HepG2 (cell line): ENCODE measurements around the gene DISP2. TPM values are rescaled to one million over a fixed set of nuclear protein-coding genes. Genes with fewer than 3 reads are reported as not detected.

Experiments
- ATAC-seq: fragments of 200-7000 bp; cut with Tn5 transposase; 3 replicates; pipeline ENCODE4 v1.9.1; 2020; ENCODE audit warnings: mild to moderate bottlenecking, moderate library complexity
- BruUV-seq: library from RNA; stranded (reverse); fragments of 400-500 nt; replicated peaks from 2 replicates; lab custom pipeline; 2021; lab: Mats Ljungman, UMichigan
- CTCF ChIA-PET: fragments of 300-600 bp; formaldehyde crosslinking; extraction: SDS; loops from one replicate; lab custom pipeline; 2021; ENCODE audit warnings: low total read pairs, inconsistent platforms, low intra/inter-chr PET ratio; lab: Yijun Ruan, JAX
- POLR2A ChIA-PET: fragments of 350-600 bp; sonication (Branson Sonifier 250); formaldehyde crosslinking; loops from one replicate; lab custom pipeline; 2020; ENCODE audit warnings: antibody characterized with exemption, inconsistent platforms; lab: Yijun Ruan, JAX
- DNase-seq: peaks from one replicate; pipeline ENCODE4 v3.0.0-alpha.2; 2015; ENCODE audit warnings: low spot score
- FAIRE-seq: peaks from 3 replicates; lab custom pipeline; 2011; peaks lifted over from hg19 to GRCh38; lab: Jason Lieb, UNC
- H2AFZ ChIP-seq: one replicate; pipeline ENCODE4 v1.6.1; 2011; ENCODE audit warnings: low read length, inconsistent platforms
- H3K27ac ChIP-seq: fragments of 300-600 bp; 3 replicates; pipeline ENCODE4 v1.8.0; 2011; ENCODE audit warnings: mixed run types, mild to moderate bottlenecking, mixed read lengths, low read length, inconsistent platforms; ENCODE audit not compliant: insufficient read depth; ENCODE audit errors: extremely low read length
- H3K27me3 ChIP-seq, 2 experiments: fragments of 200-600 bp in 1 of 2; 2 replicates in 1 of 2; 3 replicates in 1 of 2; pipeline versions ENCODE4 v1.6.0 to v1.8.0; 2011; ENCODE audit warnings: low read length in 2 of 2, mild to moderate bottlenecking in 2 of 2, moderate library complexity in 2 of 2, inconsistent platforms in 1 of 2; ENCODE audit not compliant: insufficient read depth in 2 of 2, control insufficient read depth in 1 of 2
- H3K36me3 ChIP-seq, 2 experiments: fragments of 200-600 bp in 1 of 2; replicated peaks in 1 of 2; 2 replicates in 1 of 2; 3 replicates in 1 of 2; pipeline versions ENCODE4 v1.5.1 to v1.8.0; 2011; ENCODE audit warnings: low read length in 2 of 2, inconsistent platforms in 1 of 2; ENCODE audit not compliant: insufficient read depth in 2 of 2, control insufficient read depth in 1 of 2
- H3K4me1 ChIP-seq: 2 replicates; pipeline ENCODE4 v1.5.1; 2012; ENCODE audit warnings: low read length, inconsistent platforms; ENCODE audit not compliant: insufficient read depth
- H3K4me2 ChIP-seq: 2 replicates; pipeline ENCODE4 v1.6.0; 2011; ENCODE audit warnings: low read depth, low read length, inconsistent platforms
- H3K4me3 ChIP-seq, 3 experiments: fragments of 200-600 bp in 1 of 3; sonication (generic), shearing (Covaris generic) in 1 of 3; replicated peaks in 1 of 3; 2 replicates each; pipeline ENCODE4 v1.5.1; 2011 to 2016; ENCODE audit warnings: low read length in 3 of 3, inconsistent platforms in 2 of 3, low read depth in 2 of 3, mild to moderate bottlenecking in 2 of 3, control low read depth in 1 of 3, mixed read lengths in 1 of 3; ENCODE audit not compliant: insufficient read depth in 1 of 3
- H3K79me2 ChIP-seq: one replicate; pipeline ENCODE4 v1.6.1; 2011; ENCODE audit warnings: low read length, inconsistent platforms; ENCODE audit not compliant: insufficient read depth
- H3K9ac ChIP-seq: 2 replicates; pipeline ENCODE4 v1.6.0; 2011; ENCODE audit warnings: mild to moderate bottlenecking, low read depth, low read length, inconsistent platforms; ENCODE audit not compliant: insufficient read depth
- H3K9me3 ChIP-seq: 2 replicates; pipeline ENCODE4 v1.5.1; 2012; ENCODE audit warnings: mild to moderate bottlenecking, low read length
- H4K20me1 ChIP-seq: 2 replicates; pipeline ENCODE4 v1.6.0; 2011; ENCODE audit warnings: inconsistent platforms, mild to moderate bottlenecking, low read length, moderate library complexity; ENCODE audit not compliant: insufficient read depth
- CCDC6 ChIP-seq: sonication (generic); formaldehyde crosslinking; IDR thresholded peaks from 2 replicates; pipeline ENCODE4 v1.8.1; 2022; ENCODE audit warnings: mild to moderate bottlenecking, missing genetic modification reagents, moderate library complexity
- CEBPB ChIP-seq: IDR thresholded peaks from 2 replicates; pipeline ENCODE4 v1.6.1; 2011; ENCODE audit warnings: low read depth, low read length, improper control_type of control experiment, borderline replicate concordance
- GTF3A ChIP-seq: sonication (generic); formaldehyde crosslinking; conservative IDR thresholded peaks from 2 replicates; pipeline ENCODE4 v1.4.0; 2020; ENCODE audit warnings: mild to moderate bottlenecking, missing genetic modification reagents
- HOXA3 ChIP-seq: sonication (generic); formaldehyde crosslinking; IDR thresholded peaks from 2 replicates; pipeline ENCODE4 v1.5.0; 2020; ENCODE audit warnings: missing genetic modification reagents
- SAP130 ChIP-seq: IDR thresholded peaks from 2 replicates; pipeline ENCODE4 v1.6.1; 2016; ENCODE audit warnings: low read depth
- TBP ChIP-seq: sonication (generic); formaldehyde crosslinking; IDR thresholded peaks from 2 replicates; pipeline ENCODE4 v1.5.0; 2020; ENCODE audit warnings: missing genetic modification reagents
- ZNF225 ChIP-seq: sonication (generic); formaldehyde crosslinking; IDR thresholded peaks from 2 replicates; pipeline ENCODE4 v1.4.0; 2020; ENCODE audit warnings: mild to moderate bottlenecking, missing genetic modification reagents
- ZNF451 ChIP-seq: sonication (generic); formaldehyde crosslinking; IDR thresholded peaks from 2 replicates; pipeline ENCODE4 v1.5.0; 2020; ENCODE audit warnings: mild to moderate bottlenecking, missing genetic modification reagents
- ZNF546 ChIP-seq: sonication (generic); formaldehyde crosslinking; conservative IDR thresholded peaks from 2 replicates; pipeline ENCODE4 v1.8.1; 2023; ENCODE audit warnings: mild to moderate bottlenecking, missing genetic modification reagents
- ZSCAN30 ChIP-seq: sonication (generic); formaldehyde crosslinking; IDR thresholded peaks from 2 replicates; pipeline ENCODE4 v1.5.0; 2020; ENCODE audit warnings: mild to moderate bottlenecking, missing genetic modification reagents
- WGBS: methylation state at CpG from one replicate; pipeline ENCODE4 v1.1.6; 2017; ENCODE audit warnings: low lambda C conversion rate; 5-methylcytosine and 5-hydroxymethylcytosine counted together
- in situ Hi-C: cut with HindIII; loops from 2 replicates; pipeline ENCODE4 v1.10.0; 2017; ENCODE audit warnings: low pct_unique_long_range_greater_than_20kb; ENCODE audit not compliant: extremely low pct_ligation_motif_present
- intact Hi-C: fragments of 100-400 bp; cut with micrococcal nuclease; formaldehyde crosslinking; loops from one replicate; pipeline ENCODE4 v1.10.0; 2022; ENCODE audit not compliant: unreplicated experiment
- polyA plus RNA-seq, 8 experiments: library from polyadenylated mRNA; depleted of rRNA in 3 of 8; stranded (reverse) in 7 of 8; unstranded in 1 of 8; fragments of >200 nt; fragmentation: Illumina TruSeq in 4 of 8; extraction: Trizol in 4 of 8; gene quantifications; 2 replicates each; pipeline versions ENCODE4 v1.2.1 to v1.2.3, GENCODE V29; 2011 to 2016; ENCODE audit warnings: low read depth in 4 of 8, missing spikeins in 1 of 8, mixed read lengths in 1 of 8; ENCODE audit not compliant: insufficient read depth in 1 of 8
- total RNA-seq, 5 experiments: library from RNA; depleted of rRNA; stranded (reverse); fragments of >200 nt; fragmentation: Illumina TruSeq; extraction: Trizol; gene quantifications; 2 replicates each; pipeline ENCODE4 v1.2.3, GENCODE V29; 2016; ENCODE audit warnings: low read depth in 1 of 5
- TF ChIP-seq, protein P1 (sequence below): IDR thresholded peaks from 2 replicates; pipeline ENCODE4 v1.6.1; 2012; ENCODE audit warnings: low read depth, low read length, improper control_type of control experiment
- TF ChIP-seq, protein P2 (sequence below): sonication (generic); formaldehyde crosslinking; conservative IDR thresholded peaks from 2 replicates; pipeline ENCODE4 v1.8.0; 2022; ENCODE audit warnings: missing genetic modification reagents
- TF ChIP-seq, protein P3 (sequence below): sonication (generic); formaldehyde crosslinking; IDR thresholded peaks from 2 replicates; pipeline ENCODE4 v1.5.1; 2020; ENCODE audit warnings: mild to moderate bottlenecking, missing genetic modification reagents, moderate library complexity
- TF ChIP-seq, protein P4 (sequence below): sonication (generic); formaldehyde crosslinking; IDR thresholded peaks from 2 replicates; pipeline ENCODE4 v1.8.0; 2022; ENCODE audit warnings: mild to moderate bottlenecking, missing genetic modification reagents, borderline replicate concordance

The DISP2 gene
- total and polyA plus RNA-seq, 2 of the 13 experiments (the other 11 are each of a cell fraction or from before 2014, with no cell fraction given), result 0.09 to 0.32 TPM

DNA sequence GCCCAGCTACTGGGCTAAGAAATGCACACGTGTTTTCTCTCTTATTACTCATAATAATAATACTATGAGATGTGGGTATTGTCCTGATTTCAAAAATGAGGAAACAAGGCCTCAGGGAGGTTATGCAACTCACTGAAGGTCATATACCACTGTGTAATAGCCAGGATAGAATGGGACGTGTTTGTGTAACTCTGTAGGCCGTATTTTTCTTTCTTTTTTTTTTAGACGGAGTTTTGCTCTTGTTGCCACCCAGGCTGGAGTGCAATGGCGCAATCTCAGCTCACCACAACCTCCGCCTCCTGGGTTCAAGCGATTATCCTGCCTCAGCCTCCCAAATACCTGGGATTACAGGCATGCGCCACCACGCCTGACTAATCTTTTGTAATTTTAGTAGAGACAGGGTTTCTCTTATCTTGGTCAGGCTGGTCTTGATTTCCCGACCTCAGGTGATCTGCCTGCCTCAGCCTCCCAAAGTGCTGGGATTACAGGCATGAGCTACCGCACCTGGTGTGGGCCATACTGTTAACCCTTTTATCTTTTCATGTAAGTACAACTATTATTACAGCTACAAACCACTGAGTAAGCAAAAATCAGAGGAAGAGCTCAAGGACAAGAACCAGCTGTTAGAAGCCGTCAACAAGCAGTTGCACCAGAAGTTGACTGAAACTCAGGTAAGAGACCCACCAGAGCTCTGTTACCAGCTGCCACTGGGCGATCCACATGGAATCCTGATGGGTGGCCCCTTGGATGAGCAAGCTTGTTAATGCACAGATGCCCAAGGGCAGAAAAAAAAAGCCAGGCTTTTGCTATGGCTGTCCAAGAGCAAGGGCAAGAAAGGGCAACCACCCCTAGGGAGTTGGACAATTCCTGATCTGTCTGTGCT is 31.2 kb downstream of the DISP2 start (continued):
- TF ChIP-seq, protein P1, sequence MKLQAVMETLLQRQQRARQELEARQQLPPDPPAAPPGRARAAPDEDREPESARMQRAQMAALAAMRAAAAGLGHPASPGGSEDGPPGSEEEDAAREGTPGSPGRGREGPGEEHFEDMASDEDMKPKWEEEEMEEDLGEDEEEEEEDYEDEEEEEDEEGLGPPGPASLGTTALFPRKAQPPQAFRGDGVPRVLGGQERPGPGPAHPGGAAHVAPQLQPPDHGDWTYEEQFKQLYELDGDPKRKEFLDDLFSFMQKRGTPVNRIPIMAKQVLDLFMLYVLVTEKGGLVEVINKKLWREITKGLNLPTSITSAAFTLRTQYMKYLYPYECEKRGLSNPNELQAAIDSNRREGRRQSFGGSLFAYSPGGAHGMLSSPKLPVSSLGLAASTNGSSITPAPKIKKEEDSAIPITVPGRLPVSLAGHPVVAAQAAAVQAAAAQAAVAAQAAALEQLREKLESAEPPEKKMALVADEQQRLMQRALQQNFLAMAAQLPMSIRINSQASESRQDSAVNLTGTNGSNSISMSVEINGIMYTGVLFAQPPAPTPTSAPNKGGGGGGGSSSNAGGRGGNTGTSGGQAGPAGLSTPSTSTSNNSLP, result no peak
- peak; percentile 87 for TF ChIP-seq CEBPB

- no peak for FAIRE-seq
- no TSS peak for BruUV-seq
- H3K9me3 ChIP-seq, result no peaks in the 10 kb centered on the region
- no peak overlapping the region for H3K9ac ChIP-seq
- CTCF ChIA-PET, result no interaction called here
- no peak for DNase-seq
- H3K27ac ChIP-seq, result peak overlapping the region; percentile 45
- no peaks in the 10 kb centered on the region for H4K20me1 ChIP-seq
- intact Hi-C loops, result no loop called here
- peaks cover 15 to 60% of the 10 kb centered on the region in 2 experiments for H3K36me3 ChIP-seq
- no peak overlapping the region for H3K4me2 ChIP-seq
- H3K4me1 ChIP-seq, result peaks cover 3% of the 10 kb centered on the region; the same call in 1 of the 2 replicates
- H3K27me3 ChIP-seq, result no peaks in the 10 kb centered on the region
- WGBS, result 93% methylated on average over 2 of the region's 2 CpGs
- in situ Hi-C loops, result no loop called here
- H3K4me3 ChIP-seq, result no peak overlapping the region
- ATAC-seq, result no peak
- peaks cover 6% of the 10 kb centered on the region for H3K79me2 ChIP-seq
- POLR2A ChIA-PET, result interaction anchor here (1.3 to 2.0 kb wide), 2 partner anchors 16 to 49 kb away, joined by 4 to 11 read pairs; partner anchors contain the start of genes CCDC9B and IVD
- H2AFZ ChIP-seq, result no peak overlapping the region
- TF ChIP-seq GTF3A (CRISPR knock-in tag), result no peak
- no peak for TF ChIP-seq ZNF546 (CRISPR knock-in tag)
- TF ChIP-seq, protein P2, sequence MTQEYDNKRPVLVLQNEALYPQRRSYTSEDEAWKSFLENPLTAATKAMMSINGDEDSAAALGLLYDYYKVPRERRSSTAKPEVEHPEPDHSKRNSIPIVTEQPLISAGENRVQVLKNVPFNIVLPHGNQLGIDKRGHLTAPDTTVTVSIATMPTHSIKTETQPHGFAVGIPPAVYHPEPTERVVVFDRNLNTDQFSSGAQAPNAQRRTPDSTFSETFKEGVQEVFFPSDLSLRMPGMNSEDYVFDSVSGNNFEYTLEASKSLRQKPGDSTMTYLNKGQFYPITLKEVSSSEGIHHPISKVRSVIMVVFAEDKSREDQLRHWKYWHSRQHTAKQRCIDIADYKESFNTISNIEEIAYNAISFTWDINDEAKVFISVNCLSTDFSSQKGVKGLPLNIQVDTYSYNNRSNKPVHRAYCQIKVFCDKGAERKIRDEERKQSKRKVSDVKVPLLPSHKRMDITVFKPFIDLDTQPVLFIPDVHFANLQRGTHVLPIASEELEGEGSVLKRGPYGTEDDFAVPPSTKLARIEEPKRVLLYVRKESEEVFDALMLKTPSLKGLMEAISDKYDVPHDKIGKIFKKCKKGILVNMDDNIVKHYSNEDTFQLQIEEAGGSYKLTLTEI (CRISPR knock-in tag), result no peak
- TF ChIP-seq, protein P3, sequence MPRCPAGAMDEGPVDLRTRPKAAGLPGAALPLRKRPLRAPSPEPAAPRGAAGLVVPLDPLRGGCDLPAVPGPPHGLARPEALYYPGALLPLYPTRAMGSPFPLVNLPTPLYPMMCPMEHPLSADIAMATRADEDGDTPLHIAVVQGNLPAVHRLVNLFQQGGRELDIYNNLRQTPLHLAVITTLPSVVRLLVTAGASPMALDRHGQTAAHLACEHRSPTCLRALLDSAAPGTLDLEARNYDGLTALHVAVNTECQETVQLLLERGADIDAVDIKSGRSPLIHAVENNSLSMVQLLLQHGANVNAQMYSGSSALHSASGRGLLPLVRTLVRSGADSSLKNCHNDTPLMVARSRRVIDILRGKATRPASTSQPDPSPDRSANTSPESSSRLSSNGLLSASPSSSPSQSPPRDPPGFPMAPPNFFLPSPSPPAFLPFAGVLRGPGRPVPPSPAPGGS (CRISPR knock-in tag), result no peak
- TF ChIP-seq ZNF451 (CRISPR knock-in tag), result no peak
- TF ChIP-seq ZNF225, result no peak
- no peak for TF ChIP-seq HOXA3 (CRISPR knock-in tag)
- TF ChIP-seq CCDC6 (CRISPR knock-in tag), result no peak
- no peak for TF ChIP-seq TBP
- TF ChIP-seq, protein P4, sequence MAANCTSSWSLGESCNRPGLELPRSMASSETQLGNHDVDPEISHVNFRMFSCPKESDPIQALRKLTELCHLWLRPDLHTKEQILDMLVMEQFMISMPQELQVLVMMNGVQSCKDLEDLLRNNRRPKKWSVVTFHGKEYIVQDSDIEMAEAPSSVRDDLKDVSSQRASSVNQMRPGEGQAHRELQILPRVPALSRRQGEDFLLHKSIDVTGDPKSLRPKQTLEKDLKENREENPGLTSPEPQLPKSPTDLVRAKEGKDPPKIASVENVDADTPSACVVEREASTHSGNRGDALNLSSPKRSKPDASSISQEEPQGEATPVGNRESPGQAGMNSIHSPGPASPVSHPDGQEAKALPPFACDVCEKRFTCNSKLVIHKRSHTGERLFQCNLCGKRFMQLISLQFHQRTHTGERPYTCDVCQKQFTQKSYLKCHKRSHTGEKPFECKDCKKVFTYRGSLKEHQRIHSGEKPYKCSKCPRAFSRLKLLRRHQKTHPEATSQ (CRISPR knock-in tag), result no peak
- no peak for TF ChIP-seq ZSCAN30
- no peak for TF ChIP-seq SAP130
Measured at GRCh38 chr15:40389824-40390595, 32.0 kb downstream of the DISP2 start.
